HG02610 (cell line): Measurements from ENCODE around the gene NLE1.
"Not testable (repeated sequence)": the region's sequence is repeated elsewhere in the genome, so short reads cannot be mapped to it uniquely, and the experiment has no call there.

ENCODE experiments used
- ATAC-seq: cut with Tn5 transposase; IDR thresholded peaks from one replicate; pipeline ENCODE4 v1.9.1; 2021; ENCODE audit warnings: mild to moderate bottlenecking, moderate library complexity; ENCODE audit not compliant: unreplicated experiment

Gene NLE1

DNA sequence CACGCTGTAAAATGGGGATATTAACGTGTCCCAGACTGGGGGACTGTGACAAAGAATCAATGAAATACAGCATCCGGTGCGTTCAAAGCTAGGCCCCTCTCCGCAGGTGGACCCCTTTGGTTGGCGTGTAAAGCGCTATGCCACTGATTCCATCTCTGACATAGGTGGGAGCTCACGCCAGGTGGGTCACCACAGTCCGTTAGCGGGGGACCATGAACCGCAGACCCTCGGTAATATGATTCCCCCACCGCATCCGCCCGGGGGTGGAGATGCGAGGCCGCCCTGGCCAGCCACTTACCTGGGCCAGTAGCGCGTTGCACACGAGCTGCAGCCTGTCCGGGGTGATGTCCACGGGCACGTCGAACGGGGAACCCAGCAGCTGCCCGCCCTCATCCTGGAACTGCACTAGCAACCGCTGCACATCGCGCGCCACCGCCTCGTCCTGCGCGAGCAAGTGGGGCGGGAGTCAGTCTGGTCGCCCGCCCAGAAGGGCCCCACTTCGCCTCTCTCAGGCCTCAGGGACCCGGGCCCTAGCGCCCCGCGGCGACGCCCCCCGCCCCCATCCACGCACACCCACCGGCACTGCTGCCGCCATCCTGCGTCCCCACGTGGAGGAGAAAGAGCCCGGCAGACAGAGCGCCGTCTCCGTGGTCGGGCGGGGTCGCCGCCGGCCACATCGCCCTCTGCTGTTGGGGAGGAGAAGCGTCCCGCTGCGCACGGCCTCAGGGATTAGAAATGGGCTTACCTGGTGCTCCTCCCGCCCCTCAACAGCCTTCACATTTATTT is at the start of gene NLE1:
TSS of gene NLE1 (minus strand) at position 623 of the 786 bp plus-strand sequence. CDS start at position 595, 28 bp downstream.
- ATAC-seq: peak; percentile 87

DNA sequence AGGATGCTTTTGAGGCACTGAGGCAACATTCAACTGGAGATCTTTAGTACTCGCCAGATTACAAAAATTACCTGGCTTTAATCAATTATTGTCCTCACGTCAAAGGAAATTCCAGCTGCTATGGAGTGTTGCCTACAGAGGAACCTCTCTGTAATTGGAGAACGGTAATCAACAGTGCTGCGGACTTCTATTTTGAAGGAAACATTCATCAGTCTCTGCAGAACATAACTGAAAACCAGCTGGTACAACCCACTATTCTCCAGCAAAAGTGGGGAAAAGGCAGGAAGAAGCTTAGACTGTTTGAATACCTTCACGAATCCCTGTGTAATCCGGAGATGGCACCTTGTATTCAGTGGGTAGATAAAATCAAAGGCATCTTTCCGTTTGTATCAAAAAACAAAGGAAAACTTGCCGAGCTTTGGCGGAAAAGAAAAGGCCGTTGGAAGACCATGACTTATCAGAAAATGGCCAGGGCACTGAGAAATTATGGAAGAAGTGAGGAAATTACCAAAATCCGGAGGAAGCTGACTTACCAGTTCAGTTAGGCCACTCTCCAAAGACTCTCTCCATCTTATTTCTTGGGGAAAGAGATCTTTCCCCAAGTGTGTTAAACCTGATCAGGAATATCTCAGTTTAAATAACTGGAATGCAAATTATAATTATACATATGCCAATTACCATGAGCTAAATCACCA is 49.0 kb upstream of the NLE1 start:
- ATAC-seq: no peak

DNA sequence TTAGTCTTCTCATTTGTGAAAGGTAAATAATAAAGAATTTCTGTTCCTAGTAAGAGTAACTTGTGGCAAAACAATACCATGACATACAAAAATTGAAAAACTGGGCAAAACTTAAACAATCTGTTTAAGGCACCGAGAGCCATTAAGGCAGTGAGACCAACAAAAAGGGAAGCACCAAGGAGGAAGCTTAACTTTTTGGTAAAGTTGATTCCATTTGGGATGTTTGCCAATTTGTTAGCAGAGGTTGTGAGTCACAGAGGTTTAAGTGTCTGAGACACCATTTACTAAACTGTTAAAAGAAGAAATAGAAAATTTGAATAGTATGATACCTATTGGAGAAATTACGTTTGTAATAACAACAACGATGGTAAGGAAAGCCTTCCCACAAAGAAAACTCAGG is 47.2 kb upstream of the NLE1 start:
- ATAC-seq: no peak

DNA sequence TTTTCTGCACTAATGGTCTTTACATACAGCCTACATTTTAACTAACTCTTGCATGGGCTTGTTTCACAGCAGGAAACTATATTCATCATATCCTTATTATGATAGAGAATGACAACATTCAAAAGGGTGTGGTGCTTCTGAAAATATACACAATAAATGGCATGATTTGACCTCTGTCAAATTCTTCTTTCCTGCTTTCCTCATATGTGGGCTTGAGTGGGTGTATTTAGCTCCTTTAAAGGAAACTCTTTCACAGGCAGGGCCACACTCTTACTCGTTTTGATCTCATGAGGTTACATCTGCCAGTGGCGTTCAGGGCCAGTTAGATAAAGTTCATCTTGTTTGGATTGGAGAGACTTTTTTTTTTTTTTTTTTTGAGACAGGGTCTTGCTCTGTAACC is 46.0 kb upstream of the NLE1 start:
- ATAC-seq: no peak

DNA sequence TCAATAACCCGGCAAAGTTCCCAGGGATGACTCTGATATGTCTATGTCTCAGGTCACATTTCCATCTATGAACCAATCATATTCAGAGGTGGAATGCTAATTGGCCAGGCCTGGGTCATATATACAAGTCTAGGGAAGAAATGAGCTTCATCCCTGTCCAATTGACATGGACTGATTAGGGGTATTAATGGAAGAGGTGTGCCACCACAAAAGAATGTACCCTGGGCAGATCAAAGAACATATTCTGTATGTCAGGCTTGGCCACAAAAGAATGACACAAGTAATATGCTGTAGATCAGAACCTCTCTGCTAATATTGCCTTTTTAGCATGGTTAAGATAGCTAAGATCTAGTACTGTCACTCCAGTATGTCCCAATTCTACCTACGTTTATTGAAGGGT is 45.4 kb upstream of the NLE1 start:
- ATAC-seq: no peak

DNA sequence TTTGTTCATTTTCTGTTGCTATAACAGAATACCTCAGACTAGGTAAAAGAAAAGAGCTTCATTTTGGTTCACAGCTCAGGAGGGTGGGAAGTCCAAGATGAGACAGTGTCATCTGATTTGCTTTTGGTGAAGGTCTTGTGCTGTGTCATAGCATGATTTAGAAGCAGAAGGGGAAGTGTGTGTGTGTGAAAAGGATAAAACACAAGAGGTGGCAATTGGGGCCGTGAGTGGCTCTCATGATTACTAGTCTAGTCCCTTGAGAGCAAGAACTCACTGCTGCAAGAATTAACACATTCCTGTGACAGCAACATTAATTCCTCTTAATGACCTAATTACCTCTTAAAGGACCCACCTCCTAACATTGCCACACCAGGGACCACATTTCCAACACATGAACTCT is 43.7 kb upstream of the NLE1 start:
- ATAC-seq: peak; percentile 77

DNA sequence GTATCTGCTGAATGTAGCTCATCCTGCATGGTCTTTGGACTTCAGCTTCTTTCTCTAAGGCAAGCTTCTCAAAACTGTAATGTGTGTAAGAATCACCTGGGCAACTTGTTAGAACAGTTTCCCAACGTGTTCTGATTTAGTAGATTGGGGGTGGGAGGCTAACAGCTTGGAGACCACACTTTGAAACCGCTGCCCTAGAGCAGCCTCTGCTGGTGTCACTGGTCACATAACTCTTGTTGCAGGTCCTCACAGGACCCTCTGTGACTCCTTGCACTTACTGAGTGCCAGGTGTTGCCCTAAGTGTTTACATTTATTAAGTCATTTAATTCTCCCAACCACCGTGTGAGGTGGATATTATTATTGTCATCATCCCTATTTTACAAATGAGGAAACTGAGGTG is 42.2 kb upstream of the NLE1 start:
- no peak for ATAC-seq

DNA sequence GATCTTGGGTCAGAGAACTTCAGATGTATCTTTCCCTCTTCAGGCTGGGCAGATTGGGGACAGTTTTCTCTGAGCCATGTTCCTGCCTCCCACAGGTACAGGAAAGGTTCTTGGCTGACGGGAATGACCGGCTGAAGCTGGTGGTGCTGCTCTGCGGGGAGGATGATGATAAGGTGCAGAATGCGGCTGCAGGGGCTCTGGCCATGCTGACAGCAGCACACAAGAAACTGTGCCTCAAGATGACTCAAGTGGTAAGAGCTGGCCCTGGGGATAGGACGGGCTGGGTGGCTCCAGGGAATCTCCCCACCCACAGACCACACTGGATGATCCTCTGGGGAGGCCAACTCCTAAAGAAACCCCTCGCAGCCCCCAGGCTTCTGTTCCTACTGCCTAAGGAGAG is 41.2 kb upstream of the NLE1 start:
- no peak for ATAC-seq

DNA sequence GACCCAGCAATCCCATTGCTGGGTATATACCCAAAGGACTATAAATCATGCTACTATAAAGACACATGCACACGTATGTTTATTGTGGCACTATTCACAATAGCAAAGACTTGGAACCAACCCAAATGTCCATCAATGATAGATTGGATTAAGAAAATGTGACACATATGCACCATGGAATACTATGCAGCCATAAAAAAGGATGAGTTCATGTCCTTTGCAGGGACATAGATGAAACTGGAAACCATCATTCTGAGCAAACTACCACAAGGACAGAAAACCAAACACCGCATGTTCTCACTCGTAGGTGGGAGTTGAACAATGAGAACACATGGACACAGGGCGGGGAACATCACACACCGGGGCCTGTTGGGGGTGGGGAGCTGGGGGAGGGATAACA is 37.3 kb upstream of the NLE1 start:
- not testable (repeated sequence) for ATAC-seq

DNA sequence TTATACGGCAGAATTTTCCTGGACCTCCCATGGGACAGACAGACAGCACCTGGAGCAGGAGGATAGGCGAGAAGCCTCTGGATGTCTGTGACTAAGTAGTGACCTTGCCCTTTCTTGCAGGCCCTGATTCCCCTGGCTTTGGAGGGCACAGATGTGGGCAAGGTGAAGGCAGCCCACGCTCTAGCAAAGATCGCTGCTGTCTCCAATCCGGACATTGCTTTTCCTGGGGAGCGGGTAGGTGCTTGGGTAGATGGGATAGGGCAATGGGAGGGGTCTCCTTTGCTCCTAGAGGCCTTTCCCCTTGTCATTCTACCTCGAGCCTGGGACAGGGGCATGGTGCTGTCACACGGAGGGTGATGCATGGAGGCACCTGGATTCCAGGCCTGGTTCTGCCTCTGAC is 34.8 kb upstream of the NLE1 start:
- no peak for ATAC-seq

DNA sequence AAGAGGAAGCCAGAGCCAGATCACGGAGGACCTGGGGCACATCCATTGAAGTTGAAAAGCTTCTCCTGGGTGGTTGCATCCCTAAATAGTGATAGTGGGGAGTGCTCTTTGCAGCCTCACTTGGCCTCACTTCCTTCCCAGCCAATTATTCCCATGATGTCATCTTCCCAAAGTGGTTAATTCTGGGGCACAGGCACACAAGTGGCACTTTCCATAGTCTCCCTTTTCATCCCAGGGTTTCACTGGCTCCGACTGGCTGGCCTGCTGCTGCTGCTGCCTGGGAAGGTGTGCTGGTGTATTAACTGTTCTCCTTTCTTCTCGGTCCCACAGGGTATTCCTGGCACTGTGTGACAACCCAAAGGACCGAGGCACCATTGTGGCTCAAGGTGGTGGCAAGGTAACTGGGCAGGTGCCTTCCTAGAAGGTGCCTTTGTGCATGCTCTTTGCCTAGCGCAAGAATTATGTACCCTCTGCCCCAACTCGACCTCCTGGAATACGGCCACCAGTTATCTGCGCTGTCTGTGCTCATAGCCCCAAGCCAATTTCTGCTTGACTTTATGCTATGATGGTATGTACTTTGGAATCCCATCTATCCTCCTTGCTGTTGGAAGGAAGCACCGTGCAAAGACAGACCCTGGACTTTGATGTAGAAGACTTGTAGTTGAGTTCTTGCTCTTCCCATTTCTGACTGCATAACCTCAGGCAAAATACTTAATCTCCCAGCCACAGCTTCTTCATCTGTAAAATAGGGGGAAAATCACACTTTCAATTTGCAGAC is 33.7 kb upstream of the NLE1 start:
- no peak for ATAC-seq

DNA sequence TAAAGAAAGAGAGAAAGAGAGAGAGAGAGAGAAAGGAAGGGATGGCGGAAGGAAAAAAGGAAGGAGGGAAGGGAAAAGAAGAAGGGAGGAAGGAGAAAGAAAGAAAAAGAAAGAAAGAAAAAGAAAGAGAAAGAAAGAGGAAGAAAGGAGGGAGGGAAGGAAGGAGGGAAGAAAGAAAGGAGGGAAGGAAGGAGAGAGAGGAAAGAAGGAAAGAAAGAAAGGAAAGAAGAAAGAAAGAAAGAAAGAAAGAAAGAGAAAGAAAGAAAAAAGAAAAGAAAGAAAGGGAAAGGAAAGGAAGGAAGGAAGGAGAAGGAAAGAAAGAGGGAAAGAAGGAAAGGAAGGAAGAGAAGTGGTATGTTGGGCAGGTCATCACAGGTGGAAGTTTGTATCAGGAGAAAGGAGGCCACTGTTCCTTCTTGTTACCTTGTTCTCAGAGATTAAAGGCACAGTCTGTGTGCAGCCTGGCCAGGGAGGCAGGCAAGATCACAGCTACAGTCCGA is 32.8 kb upstream of the NLE1 start:
- ATAC-seq: no peak

DNA sequence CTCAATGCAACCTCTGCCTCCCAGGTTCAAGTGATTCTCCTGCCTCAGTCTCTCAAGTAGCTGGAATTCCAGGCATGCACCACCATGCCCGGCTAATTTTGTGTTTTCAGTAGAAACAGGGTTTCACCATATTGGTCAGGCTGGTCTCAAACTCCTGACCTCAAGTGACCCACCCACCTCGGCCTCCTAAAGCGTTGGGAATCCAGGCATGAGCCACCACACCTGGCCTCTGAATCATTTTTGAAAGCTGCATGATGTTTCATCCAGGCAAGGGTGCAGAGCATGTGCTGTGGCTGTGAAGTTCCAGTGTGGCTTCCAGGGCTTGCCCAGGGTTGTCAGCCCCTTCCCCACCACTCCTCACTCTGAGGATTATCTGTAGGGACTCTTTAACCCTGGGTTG is 30.2 kb upstream of the NLE1 start:
- not testable (repeated sequence) for ATAC-seq

DNA sequence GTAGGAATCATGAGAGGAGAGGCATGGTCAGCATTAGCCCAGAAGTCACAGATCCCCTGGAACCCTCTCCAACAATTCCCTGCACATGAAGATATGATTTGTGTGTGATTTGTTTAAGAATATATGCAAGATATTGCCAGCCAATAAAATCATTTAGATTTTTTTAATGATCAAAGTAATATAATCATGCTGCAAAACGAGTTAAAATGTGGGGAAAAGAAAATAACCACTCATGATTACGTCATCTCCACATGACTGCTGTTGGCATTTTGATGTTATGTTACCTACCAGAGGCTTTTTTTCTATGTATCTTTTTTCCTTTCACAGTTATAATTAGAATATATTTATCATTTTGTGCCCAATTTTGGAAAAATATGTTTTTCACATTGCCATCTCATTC is 29.7 kb upstream of the NLE1 start:
- ATAC-seq: no peak

DNA sequence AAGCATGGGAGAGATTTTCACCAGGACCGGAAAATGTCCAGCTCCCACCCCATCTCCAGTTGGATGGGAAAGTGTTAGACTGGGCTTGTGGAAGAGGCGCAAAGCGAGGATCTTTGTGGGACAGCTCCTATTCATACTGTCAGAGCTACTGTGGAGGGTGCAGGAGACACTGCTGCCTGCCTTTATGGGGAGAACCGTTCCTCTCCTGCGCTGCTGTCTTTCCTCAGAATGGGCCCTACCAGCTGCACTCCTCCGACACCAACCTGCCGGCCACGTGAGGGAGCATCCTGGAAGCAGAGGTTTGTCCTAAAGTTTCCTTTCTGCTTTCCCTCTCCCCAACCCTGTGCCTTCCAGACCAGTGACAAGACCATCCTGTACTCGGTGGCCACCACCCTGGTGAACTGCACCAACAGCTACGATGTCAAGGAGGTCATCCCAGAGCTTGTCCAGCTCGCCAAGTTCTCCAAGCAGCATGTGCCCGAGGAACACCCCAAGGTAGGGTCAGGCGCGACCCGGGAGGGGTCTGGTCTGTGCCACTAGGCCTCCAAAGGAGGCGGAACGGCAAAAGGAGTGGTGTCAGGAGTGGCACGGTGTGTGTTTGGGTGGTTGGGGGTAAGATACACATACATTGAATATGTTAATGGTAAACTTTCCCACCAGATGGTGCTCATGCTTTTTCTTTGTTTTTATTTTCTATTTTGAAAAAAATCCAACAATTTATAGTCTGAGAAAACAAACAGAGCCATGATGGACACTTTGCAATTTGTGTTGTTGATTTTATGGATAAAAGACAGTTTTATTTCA is 29.1 kb upstream of the NLE1 start:
- ATAC-seq: no peak

DNA sequence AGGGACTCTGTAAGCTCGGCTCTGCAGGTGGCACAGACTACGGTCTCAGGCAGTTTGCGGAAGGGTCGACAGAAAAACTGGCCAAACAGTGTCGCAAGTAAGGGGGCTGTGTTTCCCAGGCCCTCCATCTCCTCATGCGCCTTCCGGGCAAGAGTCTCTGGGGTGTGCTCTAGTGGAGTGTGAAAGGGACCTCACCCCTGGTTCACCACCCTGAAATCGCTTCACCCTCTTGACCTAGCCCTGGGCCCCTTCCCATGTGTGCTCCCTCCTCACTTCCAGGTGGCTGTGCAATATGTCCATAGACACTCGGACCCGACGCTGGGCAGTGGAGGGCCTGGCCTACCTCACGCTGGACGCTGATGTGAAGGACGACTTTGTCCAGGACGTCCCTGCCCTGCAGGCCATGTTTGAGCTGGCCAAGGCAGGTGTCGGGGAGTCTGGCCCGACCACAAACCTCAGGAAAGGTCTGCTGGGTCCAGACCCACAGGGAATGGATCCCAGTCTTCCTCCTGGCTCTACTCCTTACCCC is 27.8 kb upstream of the NLE1 start:
- ATAC-seq: no peak

DNA sequence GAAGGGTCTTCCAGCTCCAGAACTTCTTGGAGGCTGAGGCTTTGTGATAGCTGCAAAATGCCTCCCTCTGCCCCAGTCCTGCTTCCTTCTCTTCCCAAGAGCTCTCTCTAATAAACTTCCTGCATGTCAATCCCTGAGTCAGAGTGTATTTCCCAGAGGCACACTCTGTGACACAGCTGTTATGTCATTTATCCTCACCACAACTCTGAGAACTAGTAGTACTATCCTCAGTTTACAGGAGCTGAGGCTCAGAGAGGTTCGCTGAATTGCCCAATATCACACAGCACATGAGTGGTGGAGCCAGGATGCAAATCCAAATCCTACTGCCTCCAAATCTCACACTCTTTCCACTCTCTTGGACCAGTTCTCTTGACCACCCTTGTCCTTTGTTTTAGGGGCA is 25.6 kb upstream of the NLE1 start:
- no peak for ATAC-seq

DNA sequence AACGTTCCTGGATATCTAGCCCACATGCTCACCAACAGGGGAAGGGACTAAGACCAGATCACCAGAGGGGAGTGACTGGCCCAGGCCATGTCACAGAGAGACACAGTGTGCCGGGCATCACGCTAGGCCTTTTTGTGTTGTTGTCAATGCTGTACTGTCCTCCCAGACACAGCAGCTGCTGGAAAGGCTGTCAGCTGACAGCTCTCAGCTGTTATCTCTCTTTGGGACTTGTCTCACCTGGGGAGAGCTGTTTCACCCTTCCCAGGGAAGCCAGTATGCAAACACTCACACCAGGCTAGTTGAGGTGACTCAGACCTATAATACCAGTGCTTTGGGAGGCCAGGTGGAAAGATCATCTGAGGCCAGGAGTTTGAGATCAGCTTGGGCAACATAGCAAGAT is 24.9 kb upstream of the NLE1 start:
- ATAC-seq: no peak

DNA sequence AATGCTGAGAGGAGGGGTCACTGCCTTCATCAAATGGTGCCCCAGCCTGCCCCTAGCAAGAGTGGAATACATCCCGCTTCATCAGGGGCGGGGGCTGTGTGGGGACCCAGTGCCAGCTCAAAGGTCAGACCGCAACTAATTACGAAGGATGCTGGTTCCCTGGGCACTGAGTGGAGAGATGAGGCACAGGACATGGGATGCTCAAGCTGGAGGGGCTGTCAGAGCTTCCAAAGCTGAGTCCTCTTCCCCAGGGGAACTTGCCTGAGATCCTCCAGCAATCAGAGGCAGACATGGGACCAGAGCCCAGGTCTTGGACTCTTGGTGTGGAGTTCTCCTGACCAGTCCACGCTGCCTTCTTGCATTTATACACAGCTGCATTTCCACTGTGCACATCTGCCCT is 24.4 kb upstream of the NLE1 start:
- ATAC-seq: no peak

DNA sequence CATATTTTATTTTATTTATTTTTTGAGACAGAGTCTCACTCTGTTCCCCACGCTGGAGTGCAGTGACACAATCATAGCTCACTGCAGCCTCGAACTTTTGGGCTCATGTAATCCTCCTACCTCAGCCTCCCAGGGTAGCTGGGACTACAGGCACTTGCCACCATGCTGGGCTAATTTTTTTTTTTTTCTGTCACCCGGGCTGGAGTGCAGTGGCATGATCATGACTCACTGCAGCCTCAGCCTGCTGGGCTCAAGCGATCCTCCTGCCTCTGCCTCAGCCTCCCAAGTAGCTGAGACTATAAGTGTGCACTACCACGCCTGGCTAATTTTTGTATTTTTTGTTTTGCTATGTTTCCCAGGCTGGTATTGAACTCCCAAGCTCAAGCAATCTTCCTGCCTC is 22.6 kb upstream of the NLE1 start:
- no peak for ATAC-seq

DNA sequence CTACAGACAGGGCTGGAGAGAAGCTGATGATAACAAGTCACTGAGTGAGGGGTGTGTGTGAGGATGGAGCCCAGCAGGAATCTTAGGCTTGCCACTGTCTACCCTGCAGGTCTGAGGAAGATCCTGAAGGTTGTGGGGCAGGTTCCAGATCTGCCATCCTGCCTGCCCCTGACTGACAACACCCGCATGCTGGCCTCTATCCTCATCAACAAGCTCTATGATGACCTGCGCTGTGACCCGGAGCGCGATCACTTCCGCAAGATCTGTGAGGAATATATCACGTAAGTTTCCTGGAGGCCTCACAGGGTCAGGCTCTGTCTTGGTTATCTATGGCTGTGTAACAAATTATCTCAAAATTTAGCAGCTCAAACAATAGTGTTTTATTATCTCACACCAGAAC is 21.8 kb upstream of the NLE1 start:
- no peak for ATAC-seq
